Kidney (tissue), 14 donors: ENCODE measurements around the gene TRPM2. TPM values are rescaled to one million over a fixed set of nuclear protein-coding genes. Genes with fewer than 3 reads are reported as not detected.

Source experiments
- DNase-seq, 5 donors: peaks; one replicate each; pipeline ENCODE4 v3.0.0-alpha.2; 2013 to 2020
- FAIRE-seq: peaks from 2 replicates; lab custom pipeline; 2012; peaks lifted over from hg19 to GRCh38; lab: Jason Lieb, UNC
- H3K27ac ChIP-seq, 2 donors: one replicate each; pipeline ENCODE4 v1.7.0; 2013; ENCODE audit warnings: low read depth in 2 of 2, low read length in 2 of 2, inconsistent platforms in 1 of 2
- H3K27me3 ChIP-seq: one replicate; pipeline ENCODE4 v1.7.1; 2013; ENCODE audit warnings: low read length, inconsistent platforms; ENCODE audit not compliant: control insufficient read depth, insufficient read depth
- H3K36me3 ChIP-seq, 3 donors: one replicate each; pipeline versions ENCODE4 v1.7.0 to v1.7.1; 2013; ENCODE audit warnings: low read length in 3 of 3, control low read depth in 1 of 3, inconsistent platforms in 1 of 3; ENCODE audit not compliant: insufficient read depth in 3 of 3, control insufficient read depth in 2 of 3
- H3K4me1 ChIP-seq, 3 donors: one replicate each; pipeline versions ENCODE4 v1.7.0 to v1.7.1; 2013; ENCODE audit warnings: low read length in 3 of 3, inconsistent platforms in 1 of 3, low read depth in 1 of 3; ENCODE audit not compliant: control insufficient read depth in 2 of 3, insufficient read depth in 2 of 3
- H3K4me3 ChIP-seq, 3 donors: one replicate each; pipeline versions ENCODE4 v1.7.0 to v1.8.1; 2013; ENCODE audit warnings: low read length in 3 of 3, control low read depth in 1 of 3, inconsistent platforms in 1 of 3
- H3K9ac ChIP-seq, 3 donors: one replicate each; pipeline versions ENCODE4 v1.7.0 to v1.7.1; 2013; ENCODE audit warnings: low read length in 3 of 3, control low read depth in 1 of 3, inconsistent platforms in 1 of 3
- H3K9me3 ChIP-seq, 3 donors: one replicate each; pipeline versions ENCODE4 v1.7.0 to v1.7.1; 2013; ENCODE audit warnings: low read length in 3 of 3, control low read depth in 1 of 3, inconsistent platforms in 1 of 3; ENCODE audit not compliant: control insufficient read depth in 2 of 3, insufficient read depth in 1 of 3
- CTCF ChIP-seq: IDR thresholded peaks from 3 replicates; pipeline ENCODE4 v1.5.1; 2012; ENCODE audit warnings: mild to moderate bottlenecking, moderate library complexity, borderline replicate concordance; ENCODE audit not compliant: insufficient read depth; ENCODE audit errors: extremely low read depth
- intact Hi-C: fragments of 100-400 bp; cut with DNase I; formaldehyde crosslinking; loops from one replicate; pipeline ENCODE4 v1.11.1; 2022
- polyA plus RNA-seq: library from polyadenylated mRNA; stranded (reverse); fragments of 350-450 nt; fragmentation: Illumina TruSeq; extraction: RNeasy Lipid Tissue Mini Kit (QIAGEN cat#74804); gene quantifications from one replicate; pipeline ENCODE4 v1.2.3, GENCODE V29; 2014; ENCODE audit warnings: low read depth, low replicate concordance; ENCODE audit not compliant: insufficient read depth
- total RNA-seq: library from RNA; stranded (reverse); fragmentation: NEBNext Ultra II Directional; extraction: Animal tissue kit (Norgen Biotek cat#: 25700); gene quantifications from one replicate; pipeline ENCODE4 v1.2.1, GENCODE V29; 2021
- donor health status: control.
- donor health status: control.
- donor health status: control.
- donor health status: control.
- donor health status: control.
- donor health status: DM: yes; HTN: yes; CAD: no.
- donor health status: Normal renal cell carcinoma (clear cell type).

The TRPM2 gene
- total and polyA plus RNA-seq, 2 donors from 2014 or later, result 2.0 to 11.5 TPM

DNA sequence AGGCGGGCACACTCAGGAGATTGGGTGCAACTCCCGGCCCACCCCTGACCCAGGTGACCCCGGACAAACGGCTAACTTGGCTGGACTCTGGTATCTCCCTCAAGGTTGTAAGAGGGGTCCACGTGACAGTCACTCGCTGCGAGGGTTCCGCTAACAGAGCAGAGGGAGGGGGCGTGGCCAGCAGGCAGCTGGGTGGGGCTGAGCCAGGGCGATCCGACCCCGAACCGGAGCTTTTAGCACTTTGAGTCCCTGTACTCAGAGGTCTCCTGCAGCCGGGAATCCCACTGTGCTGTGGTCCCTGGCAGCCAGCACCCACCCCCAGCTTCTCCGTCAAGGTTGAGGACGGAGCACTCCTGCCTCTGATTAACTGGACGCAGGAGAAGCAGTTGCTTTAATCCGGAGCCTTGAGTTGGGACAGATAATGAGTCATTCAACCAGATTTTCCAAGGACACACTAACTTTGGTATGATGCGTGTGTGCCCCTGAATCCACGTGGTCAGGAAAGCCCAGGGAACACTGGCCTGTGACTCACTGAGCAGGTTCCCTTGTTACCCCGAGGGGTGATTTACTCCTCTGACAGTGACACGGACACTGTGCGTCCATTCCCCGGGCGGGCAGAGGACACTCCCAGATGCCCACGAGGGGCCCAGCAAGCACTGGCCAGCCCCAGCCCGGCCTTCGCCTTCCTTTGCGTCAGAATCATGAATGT, 16.8 kb downstream of the TRPM2 start:
- H3K9me3 ChIP-seq, result no peaks in the 10 kb centered on the region
- TF ChIP-seq CTCF, result no peak
- no peaks in the 10 kb centered on the region for H3K27me3 ChIP-seq
- intact Hi-C loops, result no loop called here
- H3K36me3 ChIP-seq, result no peaks in the 10 kb centered on the region
- FAIRE-seq, result no peak
- H3K27ac ChIP-seq, result no peak overlapping the region
- H3K9ac ChIP-seq, result no peak overlapping the region
- DNase-seq, result peak; percentile 73 to 86 (median 79)
- H3K4me3 ChIP-seq, result peak overlapping the region in 1 of 3 donors; percentile 2
- peaks cover 0 to 3% (median 0%) of the 10 kb centered on the region in 3 donors for H3K4me1 ChIP-seq

DNA sequence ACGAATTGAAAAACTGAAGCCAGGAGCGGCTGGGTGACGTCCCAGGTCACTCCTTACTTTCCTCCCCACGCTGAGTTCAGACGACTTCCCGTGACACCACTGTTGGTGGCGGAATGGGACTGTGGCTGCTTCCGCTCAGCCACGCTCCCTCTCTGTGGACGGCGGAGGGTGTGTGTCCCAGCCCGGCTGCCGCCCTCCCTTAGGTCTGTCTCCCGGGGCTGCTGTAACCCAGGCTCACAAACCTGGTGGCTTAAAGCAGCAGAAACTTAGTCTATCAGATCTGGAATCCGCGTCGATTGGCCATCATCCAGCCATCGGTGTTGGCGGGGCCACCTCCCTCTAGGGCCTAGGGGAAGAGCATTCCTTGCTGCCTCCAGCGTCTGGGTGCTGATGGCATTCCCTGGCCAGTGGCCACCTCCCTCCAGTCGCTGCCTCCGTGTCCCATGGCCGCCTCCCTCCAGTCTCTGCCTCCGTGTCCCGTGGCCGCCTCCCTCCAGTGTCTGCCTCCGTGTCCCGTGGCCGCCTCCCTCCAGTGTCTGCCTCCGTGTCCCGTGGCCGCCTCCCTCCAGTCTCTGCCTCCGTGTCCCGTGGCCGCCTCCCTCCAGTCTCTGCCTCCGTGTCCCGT, 17.5 kb downstream of the TRPM2 start:
- H3K9me3 ChIP-seq, result no peaks in the 10 kb centered on the region
- H3K4me1 ChIP-seq, result peaks cover 0 to 3% (median 0%) of the 10 kb centered on the region in 3 donors
- H3K9ac ChIP-seq, result no peak overlapping the region
- H3K36me3 ChIP-seq, result no peaks in the 10 kb centered on the region
- peak in 1 of 5 donors; percentile 67 for DNase-seq
- no peak for TF ChIP-seq CTCF
- peak overlapping the region in 1 of 3 donors; percentile 2 for H3K4me3 ChIP-seq
- intact Hi-C loops, result no loop called here
- H3K27me3 ChIP-seq, result no peaks in the 10 kb centered on the region
- no peak for FAIRE-seq
- no peak overlapping the region for H3K27ac ChIP-seq

- no peaks in the 10 kb centered on the region for H3K9me3 ChIP-seq
- no peak overlapping the region for H3K4me3 ChIP-seq
- DNase-seq, result peak in 1 of 5 donors; percentile 12
- no peak for TF ChIP-seq CTCF
- FAIRE-seq, result no peak
- H3K4me1 ChIP-seq, result peaks cover 0 to 3% (median 0%) of the 10 kb centered on the region in 3 donors
- no peak overlapping the region for H3K27ac ChIP-seq
- no peaks in the 10 kb centered on the region for H3K36me3 ChIP-seq
- H3K27me3 ChIP-seq, result no peaks in the 10 kb centered on the region
- no peak overlapping the region for H3K9ac ChIP-seq
- intact Hi-C loops, result no loop called here
These were observed 18.2 kb downstream of the TRPM2 start for GRCh38 chr21:44371596-44371995.
